Pancreas (tissue), 10 donors: ENCODE data around the gene COL4A6. TPM values are rescaled to one million over a fixed set of nuclear protein-coding genes. Genes with fewer than 3 reads are reported as not detected.
A peak's percentile ranks its signal among the peaks of the same experiment; 100 is the strongest.

Experiments used
- ATAC-seq, 4 donors: fragments of 200-7000 bp; cut with Tn5 transposase; one replicate each; pipeline versions ENCODE4 v1.8.0 to v1.9.1; 2020; ENCODE audit warnings: mild to moderate bottlenecking in 4 of 4, moderate library complexity in 4 of 4
- DNase-seq, 6 donors: peaks; one replicate each; pipeline ENCODE4 v3.0.0-alpha.2; 2020
- FAIRE-seq: peaks from 2 replicates; lab custom pipeline; 2012; peaks lifted over from hg19 to GRCh38; lab: Jason Lieb, UNC
- H3K27ac ChIP-seq, 4 donors: fragments of 200-600 bp; sonication (generic); 1 replicate in 3 of 4; 2 replicates in 1 of 4; pipeline versions ENCODE4 v1.5.0 to v1.8.0; 2020
- H3K27me3 ChIP-seq, 4 donors: fragments of 200-600 bp; one replicate each; pipeline ENCODE4 v1.8.0; 2021
- H3K36me3 ChIP-seq, 3 donors: fragments of 200-600 bp; sonication (generic) in 1 of 3; one replicate each; pipeline versions ENCODE4 v1.5.0 to v1.8.0; 2020 to 2021
- H3K4me1 ChIP-seq, 3 donors: fragments of 200-600 bp; one replicate each; pipeline ENCODE4 v1.8.0; 2021
- H3K4me3 ChIP-seq, 4 donors: fragments of 200-600 bp; sonication (generic) in 2 of 4; one replicate each; pipeline versions ENCODE4 v1.5.0 to v1.8.0; 2020 to 2021
- H3K9me3 ChIP-seq, 4 donors: fragments of 200-600 bp; one replicate each; pipeline ENCODE4 v1.8.0; 2021
- WGBS, 2 donors: extraction: QIAGEN DNeasy Blood & Tissue Kit; methylation state at CpG; one replicate each; pipeline ENCODE4 v1.1.7; 2013; 5-methylcytosine and 5-hydroxymethylcytosine counted together
- intact Hi-C, 3 donors: fragments of 100-400 bp; cut with DNase I; formaldehyde crosslinking; loops; one replicate each; pipeline versions ENCODE4 v1.11.1 to v1.14.2; 2022
- polyA plus RNA-seq, 2 donors: library from polyadenylated mRNA; stranded (reverse); fragments of 200-250 nt; gene quantifications; one replicate each; pipeline ENCODE4 v1.2.3, GENCODE V29; 2013
- total RNA-seq, 6 donors: library from RNA; stranded (reverse); fragmentation: NEBNext Ultra II Directional in 4 of 6; extraction: Animal tissue kit (Norgen Biotek cat#: 25700) in 4 of 6; gene quantifications; one replicate each; pipeline versions ENCODE4 v1.2.1 to v1.2.4, GENCODE V29; 2021 to 2023
- TF ChIP-seq, protein P1 (sequence below), 4 donors: fragments of 200-600 bp; sonication (generic) in 3 of 4; IDR thresholded peaks; one replicate each; pipeline versions ENCODE4 v1.5.0 to v1.8.0; 2021; ENCODE audit warnings: antibody characterized with exemption in 4 of 4
- donor health status: healthy with polysubstance abuse.
- donor health status: DM: no; HTN: no; CAD: no; lungs with moderate emphysema.
- donor health status: DM: no; HTN: no; CAD: no.
- donor health status: control.
- donor health status: control.
- donor health status: Bipolar disorder and iron deficiency.
- donor health status: DM: yes; HTN: yes; CAD: no.
- donor health status: DM: no; HTN: no; CAD: no.
- donor health status: DM: no; HTN: no; CAD: no.
- donor health status: DM: yes; HTN: yes; CAD: no.

Gene COL4A6
- total and polyA plus RNA-seq, 8 donors, result 0.06 to 0.25 (median 0.10) TPM; not detected in 2

DNA sequence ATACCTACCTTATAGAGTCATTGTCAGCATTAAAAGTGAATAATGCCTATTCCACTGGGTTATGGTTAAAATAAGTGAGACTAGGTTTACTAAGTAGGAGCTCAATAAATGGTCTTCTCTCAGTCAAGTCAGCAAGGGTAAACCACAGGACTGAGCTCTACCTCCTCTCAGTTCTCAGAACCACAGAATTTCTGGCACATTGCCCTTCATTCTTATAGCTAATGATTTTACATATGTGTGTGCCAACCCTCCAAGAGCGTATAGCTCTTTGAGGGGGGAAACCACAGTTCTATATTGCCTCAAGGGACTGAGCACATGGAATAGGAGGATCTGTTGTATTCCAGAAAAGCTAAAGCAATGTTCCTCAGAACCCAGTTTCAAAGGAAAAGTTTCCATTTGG, 221.8 kb downstream of the COL4A6 start:
- peaks cover 0 to 5% (median 0%) of the 10 kb centered on the region in 4 donors for H3K27me3 ChIP-seq
- H3K27ac ChIP-seq, result no peak overlapping the region
- no peaks in the 10 kb centered on the region for H3K36me3 ChIP-seq
- WGBS, 2 donors, result 83 to 88% methylated on average over 1 of the region's 1 CpG
- ATAC-seq, result no peak
- no peaks in the 10 kb centered on the region for H3K9me3 ChIP-seq
- TF ChIP-seq, protein P1, sequence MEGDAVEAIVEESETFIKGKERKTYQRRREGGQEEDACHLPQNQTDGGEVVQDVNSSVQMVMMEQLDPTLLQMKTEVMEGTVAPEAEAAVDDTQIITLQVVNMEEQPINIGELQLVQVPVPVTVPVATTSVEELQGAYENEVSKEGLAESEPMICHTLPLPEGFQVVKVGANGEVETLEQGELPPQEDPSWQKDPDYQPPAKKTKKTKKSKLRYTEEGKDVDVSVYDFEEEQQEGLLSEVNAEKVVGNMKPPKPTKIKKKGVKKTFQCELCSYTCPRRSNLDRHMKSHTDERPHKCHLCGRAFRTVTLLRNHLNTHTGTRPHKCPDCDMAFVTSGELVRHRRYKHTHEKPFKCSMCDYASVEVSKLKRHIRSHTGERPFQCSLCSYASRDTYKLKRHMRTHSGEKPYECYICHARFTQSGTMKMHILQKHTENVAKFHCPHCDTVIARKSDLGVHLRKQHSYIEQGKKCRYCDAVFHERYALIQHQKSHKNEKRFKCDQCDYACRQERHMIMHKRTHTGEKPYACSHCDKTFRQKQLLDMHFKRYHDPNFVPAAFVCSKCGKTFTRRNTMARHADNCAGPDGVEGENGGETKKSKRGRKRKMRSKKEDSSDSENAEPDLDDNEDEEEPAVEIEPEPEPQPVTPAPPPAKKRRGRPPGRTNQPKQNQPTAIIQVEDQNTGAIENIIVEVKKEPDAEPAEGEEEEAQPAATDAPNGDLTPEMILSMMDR (IDR thresholded peaks at IDR 0.05), result no peak
- intact Hi-C loops, result no loop called here
- H3K4me1 ChIP-seq, result no peaks in the 10 kb centered on the region
- no peak for FAIRE-seq
- H3K4me3 ChIP-seq, result no peak overlapping the region
- DNase-seq, result no peak

DNA sequence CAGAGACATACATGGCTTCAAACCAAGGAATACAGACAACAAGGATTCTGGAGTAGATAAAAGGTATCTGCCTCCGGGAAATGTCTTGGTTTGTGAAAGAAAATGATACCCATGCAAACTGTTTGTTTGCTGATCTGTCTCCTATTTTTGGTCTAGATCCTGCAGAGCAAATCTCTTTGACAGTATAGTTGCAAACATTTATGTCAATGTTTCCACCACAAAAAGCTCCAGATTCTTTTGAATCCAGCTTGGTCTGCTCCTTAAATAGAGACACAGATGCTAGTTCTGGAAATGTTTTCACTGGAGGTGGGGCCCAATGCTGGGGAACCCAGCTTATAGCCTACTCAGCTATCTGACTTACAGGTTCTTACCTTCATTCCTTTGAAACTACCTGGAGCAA, 226.9 kb downstream of the COL4A6 start:
- WGBS, 2 donors, result 73 to 86% methylated on average over 1 of the region's 1 CpG
- H3K36me3 ChIP-seq, result no peaks in the 10 kb centered on the region
- H3K9me3 ChIP-seq, result no peaks in the 10 kb centered on the region
- intact Hi-C loops, result no loop called here
- TF ChIP-seq, protein P1 (IDR thresholded peaks at IDR 0.05), result no peak
- FAIRE-seq, result no peak
- DNase-seq, result no peak
- no peak overlapping the region for H3K27ac ChIP-seq
- ATAC-seq, result no peak
- H3K4me1 ChIP-seq, result no peaks in the 10 kb centered on the region
- peaks cover 0 to 5% (median 0%) of the 10 kb centered on the region in 4 donors for H3K27me3 ChIP-seq
- H3K4me3 ChIP-seq, result no peak overlapping the region

DNA sequence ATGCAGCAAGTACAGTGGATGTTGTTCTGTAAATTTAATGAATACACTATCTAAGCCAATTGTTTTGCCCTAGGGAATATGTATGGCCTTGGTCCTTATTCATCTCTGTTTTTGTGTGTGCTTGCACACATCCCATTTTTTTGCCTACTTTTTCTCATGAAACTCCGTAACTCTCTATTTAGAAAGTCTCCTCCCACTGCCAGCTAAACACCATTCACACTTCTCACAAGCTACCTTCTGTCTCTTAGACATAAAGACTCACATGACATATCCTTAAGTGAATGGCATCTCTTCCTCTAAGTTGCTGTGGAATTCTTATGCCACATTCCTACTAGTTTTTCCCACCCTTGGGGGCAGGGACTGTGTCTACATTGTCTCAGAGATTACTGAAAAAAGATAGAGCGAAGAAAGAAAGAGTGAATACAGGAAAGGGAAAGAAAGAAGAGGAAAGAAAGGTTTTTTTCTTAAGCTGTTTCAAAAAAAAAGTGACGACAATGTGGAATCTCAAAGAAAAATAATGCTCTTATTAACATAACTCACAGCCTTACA, 229.1 kb downstream of the COL4A6 start:
- Histone ChIP-seq H3K27me3 (peaks cover 0 to 11% (median 0%) of the 10 kb centered on the region in 4 donors), H3K4me3 (no peak overlapping the region), H3K9me3 (no peaks in the 10 kb centered on the region), H3K4me1 (no peaks in the 10 kb centered on the region), H3K27ac (no peak overlapping the region), H3K36me3 (no peaks in the 10 kb centered on the region)
- 85 to 92% methylated on average over 3 of the region's 3 CpGs for WGBS, 2 donors
- TF ChIP-seq, protein P1 (IDR thresholded peaks at IDR 0.05), result no peak
- DNase-seq, result no peak
- no peak for FAIRE-seq
- ATAC-seq, result no peak
- intact Hi-C loops, result no loop called here

DNA sequence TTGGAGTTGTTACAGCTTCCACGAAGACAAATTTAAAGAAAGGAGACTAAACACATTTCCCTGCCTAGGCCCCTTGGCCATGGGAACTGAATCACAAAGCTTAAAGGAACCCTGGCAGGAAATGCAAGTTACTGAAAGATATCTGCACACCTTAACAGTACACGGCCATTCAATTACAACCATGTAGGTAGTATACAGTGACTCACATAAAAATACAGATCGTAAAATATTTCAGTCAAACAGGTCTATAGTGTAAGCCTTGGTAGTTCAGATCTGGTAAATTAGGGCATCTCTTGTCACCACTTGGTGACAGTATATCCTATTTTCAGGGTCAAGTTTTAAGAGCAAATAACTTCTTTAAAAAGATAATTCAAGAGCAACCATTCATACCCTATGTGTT, 234.7 kb downstream of the COL4A6 start:
- Histone ChIP-seq H3K4me3 (no peak overlapping the region), H3K4me1 (no peaks in the 10 kb centered on the region), H3K27ac (no peak overlapping the region), H3K27me3 (peaks cover 0 to 32% (median 6%) of the 10 kb centered on the region in 4 donors), H3K9me3 (no peaks in the 10 kb centered on the region), H3K36me3 (no peaks in the 10 kb centered on the region)
- FAIRE-seq, result no peak
- TF ChIP-seq, protein P1 (IDR thresholded peaks at IDR 0.05), result no peak
- WGBS, 2 donors, result 63 to 67% methylated on average over 3 of the region's 3 CpGs
- ATAC-seq, result no peak
- DNase-seq, result no peak
- intact Hi-C loops, result no loop called here

DNA sequence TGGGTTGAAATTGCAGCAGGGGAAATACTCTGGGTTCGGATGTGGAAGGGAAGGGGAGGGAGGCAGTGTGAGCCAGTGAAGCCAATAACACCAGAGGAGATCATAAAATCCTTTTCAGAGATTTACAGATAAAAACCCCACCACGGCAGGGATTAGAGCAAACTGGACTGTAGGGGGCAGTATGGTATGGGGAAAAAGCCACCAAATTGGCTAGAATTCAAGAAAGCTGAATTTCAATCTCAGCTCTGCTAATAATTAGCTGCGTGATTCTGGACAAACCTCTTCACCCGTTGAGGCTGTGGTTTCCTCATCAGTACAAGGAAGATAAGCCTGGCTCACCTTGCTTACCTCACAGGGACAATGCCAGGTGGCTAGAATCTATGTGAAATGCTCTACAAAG, 238.5 kb downstream of the COL4A6 start:
- Histone ChIP-seq H3K36me3 (no peaks in the 10 kb centered on the region), H3K27me3 (peaks cover 0 to 27% (median 7%) of the 10 kb centered on the region in 4 donors), H3K4me1 (no peaks in the 10 kb centered on the region), H3K27ac (no peak overlapping the region), H3K9me3 (no peaks in the 10 kb centered on the region), H3K4me3 (no peak overlapping the region)
- ATAC-seq, result peak in 3 of 4 donors; percentile 37 to 64 (median 44)
- TF ChIP-seq, protein P1 (IDR thresholded peaks at IDR 0.05), result no peak
- intact Hi-C loops, result no loop called here
- 6 to 13% methylated on average over 4 of the region's 4 CpGs for WGBS, 2 donors
- FAIRE-seq, result no peak
- DNase-seq, result no peak
